Transverse colon (tissue), 4 donors: Measurements from ENCODE around the gene MGAT4A. TPM values are rescaled to one million over a fixed set of nuclear protein-coding genes. Genes with fewer than 3 reads are reported as not detected.
A peak's percentile ranks its signal among the peaks of the same experiment; 100 is the strongest.

Source experiments
- DNase-seq: peaks from one replicate; pipeline ENCODE4 v3.0.0-alpha.2; 2019
- H3K27ac ChIP-seq, 4 donors: fragments of 200-600 bp; sonication (generic); 2 replicates each; pipeline ENCODE4 v1.5.1; 2016 to 2018; ENCODE audit warnings: inconsistent platforms in 4 of 4
- H3K27me3 ChIP-seq: fragments of 200-600 bp; sonication (generic); 2 replicates; pipeline ENCODE4 v1.5.1; 2017; ENCODE audit warnings: inconsistent platforms
- H3K36me3 ChIP-seq, 4 donors: fragments of 200-600 bp; sonication (generic); 2 replicates each; pipeline ENCODE4 v1.5.1; 2017 to 2019; ENCODE audit warnings: inconsistent platforms in 4 of 4
- H3K4me1 ChIP-seq, 4 donors: fragments of 200-600 bp; sonication (generic); 2 replicates each; pipeline ENCODE4 v1.5.1; 2017 to 2020; ENCODE audit warnings: inconsistent platforms in 4 of 4
- H3K4me3 ChIP-seq, 4 donors: fragments of 200-600 bp; sonication (generic); 1 replicate in 1 of 4; 2 replicates in 3 of 4; pipeline versions ENCODE4 v1.5.1 to v1.6.1; 2017 to 2019; ENCODE audit warnings: inconsistent platforms in 4 of 4
- H3K9me3 ChIP-seq, 2 donors: fragments of 200-600 bp; sonication (generic); 2 replicates each; pipeline ENCODE4 v1.5.1; 2017 to 2019; ENCODE audit warnings: inconsistent platforms in 2 of 2
- EP300 ChIP-seq: sonication (generic); formaldehyde crosslinking; IDR thresholded peaks from one replicate; pipeline ENCODE4 v1.6.1; 2017; ENCODE audit warnings: antibody characterized with exemption, low read depth
- POLR2A ChIP-seq: fragments of 450-650 bp; IDR thresholded peaks from one replicate; pipeline ENCODE4 v1.6.1; 2016; ENCODE audit warnings: antibody characterized with exemption, mild to moderate bottlenecking, moderate library complexity
- POLR2AphosphoS5 ChIP-seq, 3 donors: sonication (generic); formaldehyde crosslinking; IDR thresholded peaks; one replicate each; pipeline ENCODE4 v1.6.1; 2016; ENCODE audit warnings: antibody characterized with exemption in 3 of 3
- WGBS, 2 donors: methylation state at CpG; one replicate each; pipeline ENCODE4 v1.1.5; 2018; ENCODE audit warnings: low coverage in 1 of 2; 5-methylcytosine and 5-hydroxymethylcytosine counted together
- in situ Hi-C, 4 donors: fragments of 200-750 bp; cut with MboI; loops; one replicate each; pipeline versions ENCODE4 v1.15.0 to v1.15.1; 2017; ENCODE audit warnings: low sequenced_read_pairs in 3 of 4, low pct_ligation_motif_present in 1 of 4, low pct_unique_long_range_greater_than_20kb in 1 of 4
- intact Hi-C: fragments of 100-400 bp; cut with DNase I; formaldehyde crosslinking; loops from one replicate; pipeline ENCODE4 v1.15.1; 2023; ENCODE audit warnings: low total_unique reads
- total RNA-seq, 4 donors: library from RNA; depleted of rRNA; stranded (reverse); fragments of >200 nt; gene quantifications; one replicate each; pipeline ENCODE4 v1.1.0, GENCODE V29; 2016
- TF ChIP-seq, protein P1 (sequence below), 5 experiments: fragments of 200-600 bp in 3 of 5; fragments of 450-650 bp in 2 of 5; sonication (generic) in 3 of 5; IDR thresholded peaks; 1 replicate in 2 of 5; 2 replicates in 3 of 5; pipeline ENCODE4 v1.5.1; 2016 to 2017; ENCODE audit warnings: antibody characterized with exemption in 5 of 5, inconsistent platforms in 3 of 5, mild to moderate bottlenecking in 2 of 5, moderate library complexity in 1 of 5

MGAT4A gene
- total RNA-seq, 4 donors from 2014 or later: 29.9 to 237 (median 124) TPM

DNA sequence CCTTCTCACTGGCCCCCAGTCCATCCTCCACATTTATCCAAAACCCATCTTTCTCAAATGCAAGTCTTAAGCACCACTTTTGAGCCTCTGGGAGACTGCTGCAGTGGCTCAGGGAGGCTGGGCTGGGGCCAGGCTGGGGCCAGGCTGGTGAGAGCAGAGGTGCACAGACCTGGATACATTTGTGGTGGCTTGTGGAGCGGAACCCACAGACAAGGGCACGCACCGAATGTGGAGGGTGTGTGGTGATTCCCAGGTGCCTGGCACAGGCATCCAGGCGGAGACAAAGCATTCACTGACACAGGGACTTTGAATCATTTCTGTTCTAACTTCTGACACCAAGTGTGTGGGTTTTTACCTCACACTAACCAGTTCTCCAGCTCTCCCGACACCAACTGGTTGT, 42.2 kb upstream of the MGAT4A start:
- Histone ChIP-seq H3K36me3 (no peaks in the 10 kb centered on the region), H3K27me3 (no peaks in the 10 kb centered on the region), H3K27ac (peak overlapping the region in 1 of 4 donors; percentile 66), H3K4me3 (no peak overlapping the region), H3K4me1 (peaks cover 0 to 4% (median 1%) of the 10 kb centered on the region in 4 donors), H3K9me3 (no peaks in the 10 kb centered on the region)
- in situ Hi-C loops (no loop called here), intact Hi-C loops (no loop called here)
- no peak for DNase-seq
- TF ChIP-seq, protein P1, sequence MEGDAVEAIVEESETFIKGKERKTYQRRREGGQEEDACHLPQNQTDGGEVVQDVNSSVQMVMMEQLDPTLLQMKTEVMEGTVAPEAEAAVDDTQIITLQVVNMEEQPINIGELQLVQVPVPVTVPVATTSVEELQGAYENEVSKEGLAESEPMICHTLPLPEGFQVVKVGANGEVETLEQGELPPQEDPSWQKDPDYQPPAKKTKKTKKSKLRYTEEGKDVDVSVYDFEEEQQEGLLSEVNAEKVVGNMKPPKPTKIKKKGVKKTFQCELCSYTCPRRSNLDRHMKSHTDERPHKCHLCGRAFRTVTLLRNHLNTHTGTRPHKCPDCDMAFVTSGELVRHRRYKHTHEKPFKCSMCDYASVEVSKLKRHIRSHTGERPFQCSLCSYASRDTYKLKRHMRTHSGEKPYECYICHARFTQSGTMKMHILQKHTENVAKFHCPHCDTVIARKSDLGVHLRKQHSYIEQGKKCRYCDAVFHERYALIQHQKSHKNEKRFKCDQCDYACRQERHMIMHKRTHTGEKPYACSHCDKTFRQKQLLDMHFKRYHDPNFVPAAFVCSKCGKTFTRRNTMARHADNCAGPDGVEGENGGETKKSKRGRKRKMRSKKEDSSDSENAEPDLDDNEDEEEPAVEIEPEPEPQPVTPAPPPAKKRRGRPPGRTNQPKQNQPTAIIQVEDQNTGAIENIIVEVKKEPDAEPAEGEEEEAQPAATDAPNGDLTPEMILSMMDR (IDR thresholded peaks at IDR 0.05): no peak
- TF ChIP-seq EP300 (no peak), POLR2A (no peak), POLR2AphosphoS5 (IDR thresholded peaks at IDR 0.05) (no peak)
- 90 to 96% methylated on average over 4 to 5 of the region's 5 CpGs for WGBS, 2 donors

DNA sequence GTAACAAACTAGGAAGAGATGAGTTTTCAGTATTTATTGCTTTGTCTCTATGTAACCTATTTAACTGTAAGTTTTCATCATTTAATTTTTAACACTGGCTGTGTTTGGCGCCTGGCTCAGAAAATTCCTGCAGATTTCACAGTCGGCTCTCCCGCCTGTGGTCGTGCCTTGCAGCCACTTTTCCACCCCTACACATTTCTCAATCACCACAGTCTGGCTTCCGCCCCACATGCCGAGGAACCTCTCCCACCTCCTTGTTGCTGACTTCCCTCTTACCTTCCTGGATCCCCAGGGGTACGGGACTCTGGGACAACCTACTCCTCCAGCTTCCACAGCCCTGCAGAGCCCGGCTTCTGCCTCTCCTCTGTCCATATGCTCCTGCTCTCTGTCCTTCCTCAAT, 41.6 kb upstream of the MGAT4A start:
- 80 to 87% methylated on average over 8 of the region's 8 CpGs for WGBS, 2 donors
- no peak overlapping the region for H3K4me3 ChIP-seq
- H3K27me3 ChIP-seq: no peaks in the 10 kb centered on the region
- no peaks in the 10 kb centered on the region for H3K9me3 ChIP-seq
- peaks cover 0 to 4% (median 1%) of the 10 kb centered on the region in 4 donors for H3K4me1 ChIP-seq
- in situ Hi-C loops: no loop called here
- no peaks in the 10 kb centered on the region for H3K36me3 ChIP-seq
- TF ChIP-seq EP300 (no peak), POLR2AphosphoS5 (IDR thresholded peaks at IDR 0.05) (no peak), POLR2A (no peak)
- TF ChIP-seq, protein P1 (IDR thresholded peaks at IDR 0.05): no peak
- H3K27ac ChIP-seq: peak overlapping the region in 3 of 4 donors; percentile 46 to 66 (median 51)
- intact Hi-C loops: no loop called here
- no peak for DNase-seq

DNA sequence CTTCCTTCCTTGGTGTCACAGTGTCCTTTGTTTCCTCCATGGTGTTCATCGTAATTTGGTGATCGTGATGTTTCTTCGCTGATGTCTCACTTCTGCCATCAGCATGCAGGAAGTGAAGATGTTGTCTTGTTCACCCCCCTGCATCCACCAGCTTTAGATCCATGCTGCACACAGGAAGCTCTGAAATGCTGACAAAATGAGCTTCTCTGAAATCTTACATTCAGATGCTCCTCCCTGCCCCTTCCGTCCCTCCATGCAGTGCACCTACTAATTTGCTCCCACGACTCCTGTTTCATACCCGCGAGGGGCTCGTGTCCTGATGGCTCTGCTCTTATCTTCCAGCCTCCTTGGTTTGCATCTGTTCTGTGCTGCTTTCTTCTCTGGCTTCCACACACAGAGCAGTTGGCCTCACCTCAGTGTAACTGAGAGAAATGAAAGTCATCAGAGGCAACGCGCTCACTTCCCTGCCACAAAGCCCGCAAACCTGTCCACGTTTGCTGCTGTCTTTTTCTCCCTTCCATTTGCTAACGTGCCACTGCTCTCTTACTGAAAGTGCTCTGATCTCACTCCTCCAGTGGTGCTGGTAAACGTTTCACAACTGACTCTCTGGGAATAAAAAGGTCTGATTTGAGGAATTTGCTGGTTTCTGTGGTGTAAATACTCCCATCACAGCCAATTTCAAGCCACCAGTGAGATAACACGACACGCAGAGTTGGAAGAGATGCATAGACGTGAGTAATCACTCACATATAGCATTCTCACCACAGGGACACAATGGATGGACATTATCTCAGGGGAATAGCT, 41.0 kb upstream of the MGAT4A start:
- no peak overlapping the region for H3K4me3 ChIP-seq
- in situ Hi-C loops: no loop called here
- WGBS, 2 donors: 55 to 56% methylated on average over 12 to 17 of the region's 17 CpGs

DNA sequence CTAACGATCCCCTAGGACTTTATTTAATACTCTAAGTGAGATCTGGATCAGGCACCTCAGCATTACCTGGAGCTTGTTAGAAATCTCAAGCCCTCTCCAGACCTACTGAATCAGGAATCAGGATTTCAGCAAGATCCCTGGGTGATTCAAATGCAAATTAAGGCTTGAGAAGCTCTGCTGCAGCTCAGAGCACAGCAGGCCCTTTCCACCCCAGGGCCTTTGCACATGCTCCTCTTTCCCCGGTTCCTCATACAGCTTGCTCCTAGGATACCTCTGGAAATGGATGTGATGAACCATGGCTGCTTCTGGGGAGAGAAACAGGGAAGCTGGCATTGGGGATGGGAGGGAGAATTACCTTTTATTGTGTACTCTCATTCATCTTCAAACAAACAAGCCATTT, 40.3 kb upstream of the MGAT4A start:
- H3K4me3 ChIP-seq: no peak overlapping the region
- H3K4me1 ChIP-seq: peaks cover 0 to 9% (median 1%) of the 10 kb centered on the region in 4 donors
- WGBS, 2 donors: 74 to 83% methylated on average over 1 to 2 of the region's 2 CpGs
- no peak for DNase-seq
- intact Hi-C loops (no loop called here), in situ Hi-C loops (no loop called here)
- TF ChIP-seq POLR2A (no peak), EP300 (no peak), POLR2AphosphoS5 (IDR thresholded peaks at IDR 0.05) (no peak)
- TF ChIP-seq, protein P1 (IDR thresholded peaks at IDR 0.05): no peak
- no peaks in the 10 kb centered on the region for H3K36me3 ChIP-seq
- peak overlapping the region; percentile 28 to 66 (median 48) for H3K27ac ChIP-seq
- H3K27me3 ChIP-seq: no peaks in the 10 kb centered on the region
- no peaks in the 10 kb centered on the region for H3K9me3 ChIP-seq

More for the DNA sequence above, 41.0 kb upstream of the MGAT4A start:
- no peak for DNase-seq
- TF ChIP-seq EP300 (no peak), POLR2AphosphoS5 (IDR thresholded peaks at IDR 0.05) (peak in 1 of 3 donors; percentile 26), POLR2A (peak; percentile 45)
- intact Hi-C loops: no loop called here
- H3K27ac ChIP-seq: peak overlapping the region; percentile 28 to 66 (median 48)
- no peaks in the 10 kb centered on the region for H3K36me3 ChIP-seq
- H3K27me3 ChIP-seq: no peaks in the 10 kb centered on the region
- peaks cover 0 to 4% (median 1%) of the 10 kb centered on the region in 4 donors for H3K4me1 ChIP-seq
- no peaks in the 10 kb centered on the region for H3K9me3 ChIP-seq
